Embryonic facial prominence (tissue), 1 donor: ENCODE results near the gene ZNFX1.
"Not testable (repeated sequence)": the region's sequence is repeated elsewhere in the genome, so short reads cannot be mapped to it uniquely, and the experiment has no call there.

Experiments used
- DNase-seq: peaks from one replicate; pipeline ENCODE4 v3.0.0-alpha.2; 2016; ENCODE audit errors: extremely low spot score

Gene ZNFX1

DNA sequence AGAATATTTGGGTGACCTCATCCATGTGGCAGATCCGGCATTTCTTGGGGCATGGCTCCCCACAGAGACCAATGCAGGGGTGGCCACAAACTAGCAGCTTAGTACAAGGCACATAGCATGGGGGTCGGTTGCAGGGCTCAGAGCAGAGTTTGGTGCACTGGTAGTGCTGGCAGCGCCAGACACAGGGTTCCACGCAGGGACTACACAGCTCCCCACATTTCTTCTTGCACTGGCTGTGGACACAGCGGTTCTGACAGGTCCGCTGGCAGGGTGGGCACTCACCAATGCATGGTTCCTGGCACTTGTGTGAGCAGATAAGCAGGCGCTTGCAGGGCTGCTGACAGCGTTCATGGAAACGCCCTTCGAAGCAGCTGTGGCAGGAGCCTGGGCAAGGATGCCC is 29.6 kb downstream of the ZNFX1 start:
- no peak for DNase-seq

DNA sequence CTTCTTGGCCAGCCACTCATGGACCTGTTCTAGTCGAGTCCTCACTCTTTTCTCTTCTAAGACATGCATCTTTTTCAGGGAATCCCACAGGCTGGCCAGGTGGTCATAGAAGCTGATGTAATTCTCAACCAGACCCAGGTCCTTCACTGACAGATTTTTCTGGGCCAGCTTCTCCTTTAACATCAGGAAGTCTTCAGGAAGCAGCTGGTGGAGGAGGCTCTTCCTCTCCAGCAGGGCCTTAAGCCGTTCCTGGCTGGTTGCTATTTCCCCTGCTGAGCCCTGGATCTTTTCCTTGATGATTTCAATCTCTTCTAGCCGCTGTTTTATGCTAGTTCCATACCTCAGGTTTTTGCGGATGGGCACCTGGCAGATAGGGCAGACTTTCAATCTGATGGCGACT is 30.1 kb downstream of the ZNFX1 start:
- no peak for DNase-seq

DNA sequence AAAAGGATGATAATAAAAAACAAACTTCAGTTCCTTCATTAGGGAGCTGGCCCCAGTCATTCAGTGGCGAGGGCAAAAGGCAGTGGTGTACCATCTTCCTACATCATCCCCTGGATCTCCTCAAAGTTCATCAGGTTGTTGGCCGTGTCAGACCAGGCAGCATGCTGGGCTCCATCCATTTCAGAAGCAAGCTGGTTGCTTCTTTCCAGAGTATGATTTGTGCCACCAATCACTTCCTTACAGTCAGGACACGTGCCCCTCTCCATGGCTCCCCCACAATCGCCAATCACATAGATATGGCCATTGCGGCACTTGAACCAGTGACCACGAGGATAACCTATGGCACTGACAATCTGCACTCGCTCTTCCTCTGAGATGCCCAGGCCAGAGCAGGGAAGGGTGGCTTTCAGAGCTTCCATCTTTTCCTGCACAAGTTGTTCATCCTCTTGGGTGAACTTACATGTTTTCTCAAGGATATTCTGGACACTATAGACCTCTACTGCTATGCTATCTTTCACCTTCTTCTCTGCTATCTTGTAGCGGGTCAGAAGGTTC is 30.6 kb downstream of the ZNFX1 start:
- DNase-seq, result no peak

DNA sequence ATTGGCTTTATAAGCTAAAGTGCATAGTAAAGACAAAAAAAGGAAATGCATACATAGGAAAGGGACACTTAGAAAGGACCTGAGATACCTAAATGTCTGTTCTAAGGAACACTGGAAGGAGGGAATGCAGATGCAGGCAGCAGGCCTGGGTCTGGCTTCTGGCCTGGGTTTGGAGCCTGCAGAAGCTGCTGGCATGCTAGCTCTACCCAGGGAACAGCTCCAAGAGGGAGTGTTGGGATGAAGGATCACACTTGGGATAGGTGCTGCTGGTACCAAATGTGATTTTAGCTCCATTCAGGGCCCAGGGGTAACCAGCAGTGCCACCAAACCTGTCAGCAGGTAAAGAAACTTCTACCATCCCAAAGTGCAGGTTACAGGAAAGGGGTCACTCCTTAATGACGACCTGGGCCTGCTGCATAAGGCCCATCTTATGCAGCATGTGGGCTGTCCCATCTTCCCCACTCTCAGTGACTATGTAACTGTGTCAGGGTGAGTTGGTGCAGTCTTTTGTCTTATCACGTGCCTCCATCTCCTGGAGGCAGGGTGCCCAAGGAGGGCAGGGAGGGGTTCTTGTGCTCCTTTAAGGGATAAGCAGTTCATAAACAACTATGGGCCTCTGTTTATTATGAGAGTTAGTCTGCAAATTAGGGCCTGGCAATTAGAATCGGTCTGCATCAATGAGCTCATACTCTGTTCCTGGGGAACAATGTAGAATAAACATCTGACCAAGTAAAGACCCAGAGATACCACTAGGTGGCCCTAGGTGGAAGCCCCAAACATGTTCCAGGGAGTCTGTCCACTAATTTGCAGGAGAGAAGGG is 31.7 kb downstream of the ZNFX1 start:
- no peak for DNase-seq

DNA sequence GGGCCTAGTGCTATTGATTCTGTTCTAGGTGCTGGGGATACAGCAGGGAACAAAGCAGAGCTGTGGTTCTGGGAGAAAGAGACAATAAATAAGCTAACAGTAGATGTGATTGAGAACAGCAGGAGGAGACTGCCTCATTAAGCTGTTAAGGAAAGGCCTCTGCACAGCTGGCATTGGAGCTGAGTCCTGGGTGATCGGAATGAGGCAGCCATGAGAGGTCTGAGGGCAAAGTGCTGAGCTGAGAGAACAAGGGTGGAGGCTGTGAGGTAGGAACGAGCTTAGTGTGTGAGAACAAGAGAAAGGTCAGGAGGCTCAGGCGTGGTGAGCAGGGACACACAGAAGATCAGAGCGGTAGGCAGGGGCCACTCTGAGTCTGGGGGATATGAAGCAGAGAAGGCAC is 40.3 kb downstream of the ZNFX1 start:
- no peak for DNase-seq

DNA sequence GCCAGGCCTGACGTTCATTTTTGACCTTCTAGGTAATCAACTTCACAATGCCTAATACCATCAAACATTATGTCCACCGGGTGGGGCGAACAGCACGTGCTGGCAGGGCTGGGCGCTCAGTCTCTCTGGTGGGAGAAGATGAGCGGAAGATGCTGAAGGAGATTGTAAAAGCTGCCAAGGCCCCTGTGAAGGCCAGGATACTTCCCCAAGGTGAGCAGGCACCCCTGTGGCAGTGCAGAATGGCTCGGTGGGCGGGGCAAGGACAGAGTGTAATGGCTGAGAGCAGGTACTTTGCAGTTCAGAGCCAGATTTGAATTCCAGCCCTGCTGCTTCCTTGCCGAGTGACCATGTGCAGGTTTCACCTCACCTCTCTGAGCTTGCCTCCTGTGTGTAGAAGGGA is 41.6 kb downstream of the ZNFX1 start:
- no peak for DNase-seq

DNA sequence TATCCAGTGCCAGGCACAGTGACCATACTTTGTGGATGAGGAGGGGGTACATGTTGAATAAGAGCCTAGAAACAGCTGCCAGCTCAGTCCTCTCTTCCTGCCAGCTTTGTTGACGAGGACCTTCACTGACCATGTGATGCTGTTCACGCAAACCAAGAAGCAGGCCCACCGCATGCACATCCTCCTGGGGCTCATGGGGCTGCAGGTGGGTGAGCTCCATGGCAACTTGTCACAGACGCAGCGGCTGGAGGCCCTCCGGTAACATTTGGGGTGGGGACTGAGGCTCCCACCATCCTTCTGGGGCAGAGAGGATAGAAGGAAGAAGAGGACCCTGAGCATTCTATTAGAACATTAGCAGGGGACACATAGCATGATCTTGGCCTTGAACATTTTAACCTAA is 43.0 kb downstream of the ZNFX1 start:
- DNase-seq, result no peak

DNA sequence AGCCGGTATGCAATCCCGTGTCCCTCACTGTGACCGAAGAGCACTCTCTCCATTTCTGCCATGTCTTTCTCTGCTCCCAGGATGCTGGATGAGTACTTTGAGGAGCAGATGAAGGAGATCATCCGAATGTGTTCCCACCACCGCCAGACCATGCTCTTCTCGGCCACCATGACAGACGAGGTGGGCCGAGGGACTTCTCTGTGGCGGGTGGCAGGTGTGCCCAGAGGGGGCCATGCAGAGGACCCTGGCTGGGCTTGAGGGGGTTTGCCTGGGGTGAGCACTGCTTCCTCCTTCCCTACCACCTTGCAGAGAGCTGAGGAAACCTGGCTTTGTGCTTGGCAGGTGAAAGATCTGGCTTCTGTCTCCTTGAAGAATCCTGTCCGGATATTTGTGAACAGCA is 44.6 kb downstream of the ZNFX1 start:
- DNase-seq, result no peak

DNA sequence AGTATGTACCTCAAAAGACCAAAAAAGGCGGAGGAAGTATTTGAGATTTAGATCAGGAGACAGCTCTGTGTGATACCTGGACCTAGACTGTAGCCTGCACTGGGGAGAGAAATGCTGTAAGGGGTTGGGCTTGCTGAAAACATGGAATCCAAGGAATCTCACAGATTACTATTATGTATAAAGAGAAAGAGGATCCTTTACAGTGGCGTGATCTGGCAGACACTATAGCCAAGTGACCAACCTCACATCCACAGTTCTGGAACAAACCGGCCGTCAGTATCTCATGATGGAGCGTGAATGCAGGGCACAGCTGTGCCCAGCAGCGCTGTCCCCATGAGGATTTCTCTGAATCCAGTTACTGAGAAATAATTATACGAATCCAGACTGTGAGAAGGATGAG is 46.4 kb downstream of the ZNFX1 start:
- no peak for DNase-seq

DNA sequence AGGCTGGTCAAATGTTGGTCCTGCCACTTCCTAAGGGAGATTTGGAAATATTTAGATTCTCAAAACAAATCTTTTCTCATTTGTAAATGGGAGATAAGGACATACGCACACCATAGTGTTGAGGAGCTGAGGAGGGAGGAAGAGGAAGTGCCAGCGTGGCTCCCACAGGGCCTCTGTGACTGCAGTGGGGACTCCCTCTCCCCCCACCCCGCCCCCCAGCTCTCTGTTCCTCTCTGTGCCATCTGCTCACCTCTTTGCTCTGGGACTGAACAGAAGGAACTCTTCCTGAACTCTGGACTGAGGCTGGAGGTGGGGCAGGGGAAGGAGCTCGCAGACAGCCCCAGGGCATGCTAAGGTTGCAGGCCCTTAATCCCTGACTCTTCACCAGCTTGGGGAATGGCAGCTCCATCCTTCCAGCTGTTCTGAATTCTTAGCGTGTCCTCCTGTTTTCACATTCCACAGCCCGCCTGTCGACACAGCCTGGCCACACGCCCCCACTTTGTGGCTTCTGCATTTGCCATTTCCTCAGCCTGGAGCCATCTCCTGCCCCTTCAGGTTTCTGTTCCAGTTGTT is 47.2 kb downstream of the ZNFX1 start:
- DNase-seq, result no peak

DNA sequence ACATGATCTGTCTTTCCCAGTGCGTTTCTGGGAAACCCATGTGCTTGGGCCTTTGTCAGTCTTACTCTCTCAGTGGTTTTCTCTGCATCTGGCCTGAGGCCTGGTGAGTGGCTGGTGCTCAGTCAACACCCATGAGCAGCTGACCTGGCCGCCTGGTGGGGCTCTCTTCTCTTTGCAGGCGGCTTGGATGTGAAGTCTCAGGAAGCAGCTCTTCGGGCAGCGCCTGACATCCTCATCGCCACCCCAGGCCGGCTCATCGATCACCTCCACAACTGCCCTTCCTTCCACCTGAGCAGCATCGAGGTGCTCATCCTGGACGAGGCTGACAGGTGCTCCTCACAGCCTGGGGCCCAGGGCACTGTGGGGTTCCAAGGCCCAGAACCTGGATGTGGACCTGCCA is 47.8 kb downstream of the ZNFX1 start:
- no peak for DNase-seq

DNA sequence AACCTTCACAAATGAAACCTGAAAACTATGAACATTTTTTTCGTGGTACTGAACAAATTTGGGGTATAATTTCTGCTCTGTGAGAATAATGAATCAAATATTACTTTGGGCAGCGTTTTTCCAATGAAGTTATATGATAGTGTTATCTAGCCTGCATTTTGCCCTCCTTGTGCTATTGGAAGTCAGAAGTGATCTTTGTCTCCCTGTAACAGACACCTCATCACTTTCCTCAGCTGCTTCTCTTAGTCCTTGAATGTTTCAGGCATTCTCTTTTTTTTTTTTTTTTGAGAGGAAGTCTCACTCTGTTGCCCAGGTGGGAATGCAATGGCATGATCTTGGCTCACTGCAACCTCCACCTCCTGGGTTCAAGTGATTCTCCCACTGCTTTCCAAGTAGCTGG is 48.5 kb downstream of the ZNFX1 start:
- no peak for DNase-seq

DNA sequence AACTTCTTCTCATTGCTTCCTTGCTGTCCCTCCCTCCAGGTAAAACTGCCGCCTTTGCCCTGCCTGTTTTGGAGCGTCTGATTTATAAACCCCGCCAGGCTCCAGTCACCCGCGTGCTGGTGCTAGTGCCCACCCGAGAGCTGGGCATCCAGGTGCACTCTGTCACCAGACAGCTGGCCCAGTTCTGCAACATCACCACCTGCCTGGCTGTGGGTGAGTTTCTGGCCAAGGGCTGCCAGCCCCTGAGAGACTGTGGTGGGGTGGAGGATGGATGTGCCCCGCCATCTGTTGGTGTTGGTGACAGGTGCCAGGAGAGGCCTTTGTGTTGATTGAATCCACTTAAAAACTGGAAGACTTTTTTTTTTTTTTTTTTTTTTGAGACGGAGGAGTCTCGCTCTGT is 49.2 kb downstream of the ZNFX1 start:
- DNase-seq, result no peak

DNA sequence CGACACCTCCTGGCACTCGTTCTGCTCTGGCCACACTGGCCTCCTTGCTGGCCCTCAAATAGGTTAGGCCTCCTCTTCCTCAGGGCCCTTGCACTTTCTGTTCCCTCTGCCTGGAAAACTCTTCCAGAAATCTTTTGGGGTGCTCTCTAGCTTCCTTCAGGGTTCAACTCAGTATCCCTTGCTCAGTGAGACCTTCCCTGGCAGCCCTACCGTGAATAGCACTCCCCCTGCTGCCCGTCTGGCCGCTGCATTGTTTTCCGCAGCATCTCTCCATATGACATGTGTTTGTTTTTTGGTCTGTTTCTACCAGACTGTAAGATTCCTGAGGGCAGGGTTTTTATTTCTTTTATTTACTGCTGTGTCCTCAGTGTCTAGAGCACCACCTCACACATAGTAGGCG is 52.0 kb downstream of the ZNFX1 start:
- DNase-seq, result no peak

DNA sequence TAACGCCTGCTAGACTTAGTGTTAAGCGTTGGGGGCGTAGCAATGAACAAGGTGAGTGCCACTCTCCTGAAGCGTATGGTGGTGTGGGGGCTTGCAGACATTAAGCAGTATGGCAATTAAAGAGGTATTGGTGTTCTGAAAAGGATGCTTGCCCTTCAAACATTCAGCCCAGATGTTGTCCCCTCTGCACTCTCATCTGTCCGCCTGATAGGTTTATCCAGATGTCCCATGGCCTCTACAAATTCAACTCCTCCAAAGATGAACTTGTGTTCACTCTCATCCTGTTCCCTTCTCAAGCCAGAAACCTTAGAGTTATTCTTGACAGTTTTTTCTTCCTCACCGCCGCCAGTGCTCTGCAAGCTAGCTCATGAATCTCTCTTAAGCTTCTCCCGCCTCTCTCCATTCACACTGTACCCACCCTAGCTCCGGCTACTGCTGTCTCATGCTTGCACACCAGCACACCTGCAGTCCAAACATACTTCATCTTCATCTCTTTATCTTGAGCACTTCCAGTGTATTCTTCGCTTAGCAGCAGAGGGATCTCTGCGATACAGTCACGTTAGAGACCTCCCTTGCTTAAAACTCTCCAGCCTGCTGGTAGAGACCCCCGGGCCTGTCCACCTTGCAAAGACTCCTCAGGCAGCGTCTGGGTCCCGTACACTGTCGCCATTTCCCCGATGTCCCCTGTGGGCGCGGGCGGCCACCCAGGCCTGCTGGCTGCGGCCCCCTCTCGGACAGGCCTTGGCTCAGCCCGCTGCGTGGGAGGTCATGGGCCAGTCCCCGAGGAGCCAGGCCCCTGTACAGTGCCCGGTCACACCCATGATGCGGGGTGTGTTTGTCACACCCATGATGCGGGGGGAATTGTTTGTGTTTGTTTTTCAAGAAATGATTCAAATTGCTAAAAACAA is 57.7 kb downstream of the ZNFX1 start:
- no peak for DNase-seq

DNA sequence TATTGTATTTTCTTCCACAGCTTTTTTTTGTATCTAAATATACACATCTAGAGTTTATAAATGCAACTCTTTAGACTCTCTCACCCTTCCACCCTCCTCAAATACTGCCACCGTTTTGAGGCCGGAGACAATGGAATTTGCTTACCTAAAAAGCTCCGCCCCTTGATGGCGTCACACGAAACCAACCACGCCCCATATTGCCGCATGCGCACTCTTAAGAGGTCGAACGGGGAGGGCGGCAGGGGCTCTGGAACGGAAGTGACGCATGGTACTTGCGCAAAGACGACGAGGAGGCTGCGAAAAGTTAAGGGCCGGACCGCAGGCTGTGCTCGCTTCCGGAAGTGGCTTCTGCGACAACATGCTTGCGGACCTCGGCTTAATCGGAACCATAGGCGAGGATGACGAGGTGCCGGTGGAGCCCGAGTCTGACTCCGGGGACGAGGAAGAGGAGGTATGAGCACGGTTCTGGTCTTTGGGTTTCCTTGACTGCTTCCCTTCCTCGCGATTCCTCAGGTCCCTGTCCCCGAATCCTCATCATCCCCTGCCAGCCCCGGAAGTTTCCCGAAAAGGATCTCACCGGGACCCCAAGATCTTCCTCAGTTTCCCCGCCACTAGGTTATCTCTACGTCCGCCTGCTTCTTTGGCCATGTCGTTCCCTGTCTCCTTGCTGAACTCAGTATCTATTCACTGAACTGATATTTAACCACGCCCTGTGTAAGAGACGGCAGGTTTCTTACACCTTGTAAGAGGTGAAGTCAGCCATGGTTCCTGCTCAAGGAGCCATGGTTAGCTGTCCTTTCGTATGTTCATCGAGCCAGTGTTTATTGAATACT is 58.5 kb downstream of the ZNFX1 start, which contains the start of gene DDX27:
Gene DDX27, plus strand, starts transcription at position 326 of the 833 bp plus-strand sequence. Its CDS starts 33 bp downstream, at position 359.
- DNase-seq, result peak; percentile 98

DNA sequence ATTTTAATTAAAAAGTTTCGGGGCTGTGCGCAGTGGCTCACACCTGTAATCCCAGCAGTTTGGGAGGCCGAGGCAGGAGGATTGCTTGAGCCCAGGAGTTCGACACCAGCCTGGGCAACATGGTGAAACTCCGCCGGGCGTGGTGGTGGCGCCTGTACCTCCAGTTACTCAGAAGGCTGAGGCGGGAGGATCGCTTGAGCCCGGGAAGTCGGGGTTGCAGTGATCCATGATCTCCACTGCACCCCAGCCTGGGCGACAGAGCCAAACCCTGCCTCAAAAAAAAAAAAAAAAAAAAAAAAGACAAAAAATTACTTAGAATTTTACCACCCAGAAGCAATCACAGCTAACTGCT is 59.1 kb downstream of the ZNFX1 start:
- not testable (repeated sequence) for DNase-seq

DNA sequence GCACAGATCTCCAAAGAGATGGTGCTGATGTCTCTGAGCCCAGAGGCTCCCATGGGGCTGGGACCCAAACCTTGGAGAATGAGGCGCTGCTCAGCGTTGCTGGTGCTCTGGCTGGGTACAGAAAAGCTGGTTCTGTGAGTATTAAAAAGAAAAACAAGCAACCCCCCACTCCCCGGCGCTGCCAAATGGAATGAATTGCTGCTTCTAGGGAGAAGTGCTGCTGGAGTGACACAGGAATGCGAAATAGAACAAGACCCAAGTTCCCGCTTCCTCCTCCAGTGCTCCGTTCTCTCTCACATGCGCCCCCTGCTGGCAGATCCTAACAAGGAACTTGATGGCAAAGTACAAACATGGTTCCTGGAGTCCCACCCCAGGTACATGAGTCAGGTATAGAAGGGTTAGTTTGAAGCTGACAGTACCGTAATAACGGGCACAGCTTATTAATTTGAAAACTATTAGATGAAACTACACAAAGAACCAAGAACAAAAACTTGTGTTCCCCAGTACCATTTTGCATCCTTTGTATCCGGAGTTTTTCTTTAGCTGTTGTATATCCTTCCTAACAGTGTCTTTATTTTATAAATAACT is 60.8 kb downstream of the ZNFX1 start:
- peak; percentile 89 for DNase-seq

DNA sequence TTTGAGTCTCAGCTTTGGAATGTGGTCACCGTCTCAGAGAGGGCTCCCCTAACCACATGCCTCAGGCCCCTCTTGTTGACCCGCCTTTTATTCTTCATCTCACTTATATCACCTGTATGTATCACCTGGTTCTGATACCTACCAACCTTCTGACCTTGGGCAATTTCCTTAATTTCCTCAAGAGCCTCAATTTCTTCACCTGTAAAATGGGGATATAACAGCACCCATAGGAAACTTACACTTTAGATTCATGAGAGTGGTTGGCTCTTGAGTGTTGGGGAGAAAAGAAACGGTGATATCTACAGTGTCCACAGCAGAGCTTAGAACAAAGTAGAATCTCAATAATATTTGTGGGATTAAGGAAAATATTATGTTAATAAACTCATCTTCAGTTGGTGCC is 62.6 kb downstream of the ZNFX1 start:
- no peak for DNase-seq

DNA sequence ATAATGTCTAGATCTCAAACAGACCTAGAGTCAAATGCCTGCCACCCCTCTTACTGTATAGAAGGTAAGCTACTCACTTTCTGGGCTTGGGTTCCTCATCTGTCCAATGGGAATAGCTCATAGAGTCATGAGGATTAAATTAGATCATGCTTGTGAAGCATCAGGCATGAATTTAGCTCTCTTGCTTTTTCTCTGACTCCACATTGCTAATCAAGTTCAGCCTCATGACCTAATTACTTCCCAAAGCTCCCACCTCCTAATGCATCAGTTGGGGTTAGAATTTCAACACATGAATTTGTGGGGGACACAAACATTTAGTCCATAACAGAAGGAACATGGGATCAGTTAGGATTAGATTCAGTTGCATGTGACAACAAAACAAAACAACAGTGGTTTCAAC is 63.3 kb downstream of the ZNFX1 start:
- DNase-seq, result no peak

DNA sequence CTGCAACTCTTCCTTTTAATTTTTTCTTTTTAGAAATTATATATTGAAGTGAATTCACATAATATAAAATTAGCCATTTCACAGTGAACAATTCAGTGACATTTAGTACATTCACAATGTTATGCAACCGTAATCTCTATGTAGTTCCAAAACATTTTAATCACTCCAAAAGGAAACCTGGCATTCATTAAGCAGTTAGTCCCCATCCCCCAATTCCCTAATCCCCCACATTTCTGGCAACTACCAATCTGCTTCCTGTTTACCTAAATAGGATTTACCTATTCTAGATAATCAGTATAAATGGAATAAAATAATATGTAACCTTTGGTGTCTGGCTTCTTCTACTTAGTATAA is 67.1 kb downstream of the ZNFX1 start:
- DNase-seq, result no peak
